Ovary (tissue), 9 donors: ENCODE measurements around the gene LKAAEAR1. TPM values are rescaled to one million over a fixed set of nuclear protein-coding genes. Genes with fewer than 3 reads are reported as not detected.
A peak's percentile ranks its signal among the peaks of the same experiment; 100 is the strongest.

Experiments
- DNase-seq, 5 donors: peaks; one replicate each; pipeline ENCODE4 v3.0.0-alpha.2; 2019 to 2020
- H3K27ac ChIP-seq, 2 donors: fragments of 200-600 bp; one replicate each; pipeline versions ENCODE4 v1.5.1 to v1.8.0; 2019 to 2022
- H3K27me3 ChIP-seq: fragments of 200-600 bp; one replicate; pipeline ENCODE4 v1.8.0; 2022
- H3K36me3 ChIP-seq: fragments of 200-600 bp; sonication (generic); one replicate; pipeline ENCODE4 v1.5.1; 2019
- H3K4me1 ChIP-seq: one replicate; pipeline ENCODE4 v1.8.1; 2013; ENCODE audit warnings: mild to moderate bottlenecking, moderate library complexity; ENCODE audit not compliant: insufficient read depth
- H3K4me3 ChIP-seq: fragments of 200-600 bp; sonication (generic); one replicate; pipeline ENCODE4 v1.5.1; 2017
- H3K9me3 ChIP-seq, 2 donors: fragments of 200-600 bp in 1 of 2; sonication (generic) in 1 of 2; one replicate each; pipeline versions ENCODE4 v1.5.1 to v1.8.1; 2013 to 2019; ENCODE audit warnings: mild to moderate bottlenecking in 1 of 2, moderate library complexity in 1 of 2
- CTCF ChIP-seq, 3 donors: fragments of 450-650 bp in 2 of 3; fragments of 200-600 bp in 1 of 3; IDR thresholded peaks; one replicate each; pipeline versions ENCODE4 v1.5.1 to v1.8.0; 2016 to 2022; ENCODE audit warnings: antibody characterized with exemption in 3 of 3, mild to moderate bottlenecking in 1 of 3
- EP300 ChIP-seq: sonication (generic); formaldehyde crosslinking; IDR thresholded peaks from one replicate; pipeline ENCODE4 v1.6.1; 2017; ENCODE audit warnings: antibody characterized with exemption
- POLR2A ChIP-seq: fragments of 450-650 bp; IDR thresholded peaks from one replicate; pipeline ENCODE4 v1.6.1; 2017; ENCODE audit warnings: antibody characterized with exemption, mild to moderate bottlenecking, moderate library complexity
- WGBS, 3 donors: extraction: QIAGEN DNeasy Blood & Tissue Kit in 1 of 3; methylation state at CpG; one replicate each; pipeline versions ENCODE4 v1.1.5 to v1.1.7; 2013 to 2017; 5-methylcytosine and 5-hydroxymethylcytosine counted together
- intact Hi-C, 4 donors: fragments of 100-400 bp; cut with DNase I; formaldehyde crosslinking; loops; one replicate each; pipeline versions ENCODE4 v1.11.0 to v1.15.1; 2022 to 2023
- polyA plus RNA-seq, 2 donors: library from polyadenylated mRNA; stranded (reverse); fragments of 200-250 nt in 1 of 2; fragments of 350-450 nt in 1 of 2; fragmentation: Illumina TruSeq in 1 of 2; extraction: RNeasy Lipid Tissue Mini Kit (QIAGEN cat#74804) in 1 of 2; gene quantifications; one replicate each; pipeline ENCODE4 v1.2.3, GENCODE V29; 2013 to 2014
- total RNA-seq, 7 donors: library from RNA; depleted of rRNA in 2 of 7; stranded (reverse); fragments of >200 nt in 2 of 7; fragmentation: NEBNext Ultra II Directional in 3 of 7; extraction: Animal tissue kit (Norgen Biotek cat#: 25700) in 3 of 7; gene quantifications; one replicate each; pipeline versions ENCODE4 v1.1.0 to v1.2.4, GENCODE V29; 2016 to 2023
- donor health status: DM: no; HTN: no; CAD: no; lungs with moderate emphysema.
- donor health status: DM: no; HTN: no; CAD: no.
- donor health status: Bipolar disorder and iron deficiency.
- donor health status: DM: yes; HTN: yes; CAD: no.
- donor health status: DM: no; HTN: no; CAD: no.
- donor health status: DM: yes; HTN: yes; CAD: no.

Gene LKAAEAR1
- total and polyA plus RNA-seq, 9 donors: 10.5 TPM; not detected in 8

- DNase-seq: peak in 2 of 5 donors; percentile 4 to 28
- TF ChIP-seq CTCF (IDR thresholded peaks at IDR 0.05) (no peak), POLR2A (no peak), EP300 (no peak)
- Histone ChIP-seq H3K27ac (no peak overlapping the region), H3K36me3 (no peaks in the 10 kb centered on the region), H3K4me3 (no peak overlapping the region), H3K4me1 (no peaks in the 10 kb centered on the region), H3K27me3 (no peaks in the 10 kb centered on the region), H3K9me3 (no peaks in the 10 kb centered on the region)
- intact Hi-C loops: loop anchor here in 1 of 4 donors (10.0 kb wide), 1 partner anchor 78 kb away; the partner anchor contains the start of gene C20orf204
- WGBS, 3 donors: 68 to 78% (median 76%) methylated on average over 18 of the region's 18 CpGs
These were observed 28.7 kb upstream of the LKAAEAR1 start for GRCh38 chr20:64112691-64113443.

GRCh38 chr20:64111841-64112641 is 27.8 kb upstream of the LKAAEAR1 start:
- peak in 3 of 5 donors; percentile 1 to 19 (median 3) for DNase-seq
- no peaks in the 10 kb centered on the region for H3K27me3 ChIP-seq
- H3K9me3 ChIP-seq: no peaks in the 10 kb centered on the region
- no peaks in the 10 kb centered on the region for H3K4me1 ChIP-seq
- TF ChIP-seq CTCF (IDR thresholded peaks at IDR 0.05) (no peak), POLR2A (no peak), EP300 (no peak)
- H3K4me3 ChIP-seq: no peak overlapping the region
- no peak overlapping the region for H3K27ac ChIP-seq
- H3K36me3 ChIP-seq: no peaks in the 10 kb centered on the region
- intact Hi-C loops: loop anchor here in 1 of 4 donors (10.0 kb wide), 1 partner anchor 77 kb away; the partner anchor contains the start of gene C20orf204
- WGBS, 3 donors: 74 to 79% (median 77%) methylated on average over 19 of the region's 19 CpGs

- Histone ChIP-seq H3K36me3 (no peaks in the 10 kb centered on the region), H3K27me3 (no peaks in the 10 kb centered on the region), H3K27ac (no peak overlapping the region), H3K4me3 (no peak overlapping the region), H3K4me1 (no peaks in the 10 kb centered on the region), H3K9me3 (no peaks in the 10 kb centered on the region)
- peak in 3 of 5 donors; percentile 8 to 22 (median 12) for DNase-seq
- 85 to 92% (median 91%) methylated on average over 10 of the region's 10 CpGs for WGBS, 3 donors
- intact Hi-C loops: loop anchor here in 1 of 4 donors (10.0 kb wide), 1 partner anchor 76 kb away; the partner anchor contains the start of gene C20orf204
- TF ChIP-seq POLR2A: no peak
- TF ChIP-seq EP300: no peak
- no peak for TF ChIP-seq CTCF (IDR thresholded peaks at IDR 0.05)
These were observed 26.3 kb upstream of the LKAAEAR1 start for GRCh38 chr20:64110411-64111068.

- WGBS, 3 donors: 53 to 59% (median 57%) methylated on average over 16 of the region's 16 CpGs
- DNase-seq: peak in 3 of 5 donors; percentile 5 to 21 (median 12)
- Histone ChIP-seq H3K9me3 (no peaks in the 10 kb centered on the region), H3K36me3 (no peaks in the 10 kb centered on the region), H3K27ac (no peak overlapping the region), H3K4me3 (no peak overlapping the region), H3K4me1 (no peaks in the 10 kb centered on the region), H3K27me3 (no peaks in the 10 kb centered on the region)
- TF ChIP-seq CTCF (IDR thresholded peaks at IDR 0.05) (no peak), EP300 (no peak), POLR2A (no peak)
- intact Hi-C loops: loop anchor here in 1 of 4 donors (10.0 kb wide), 1 partner anchor 75 kb away; the partner anchor contains the start of gene C20orf204
These were observed 25.7 kb upstream of the LKAAEAR1 start for GRCh38 chr20:64109831-64110391.
